Activated CD8-positive, alpha-beta memory T cell treated with anti-CD3 and anti-CD28 coated beads for 4 hours (primary cell): ENCODE results near the gene PFDN4.

Experiments used
- DNase-seq, 2 donors: peaks; one replicate each; pipeline ENCODE4 v3.0.0-alpha.2; 2020; ENCODE audit warnings: low read depth in 2 of 2

The PFDN4 gene

DNA sequence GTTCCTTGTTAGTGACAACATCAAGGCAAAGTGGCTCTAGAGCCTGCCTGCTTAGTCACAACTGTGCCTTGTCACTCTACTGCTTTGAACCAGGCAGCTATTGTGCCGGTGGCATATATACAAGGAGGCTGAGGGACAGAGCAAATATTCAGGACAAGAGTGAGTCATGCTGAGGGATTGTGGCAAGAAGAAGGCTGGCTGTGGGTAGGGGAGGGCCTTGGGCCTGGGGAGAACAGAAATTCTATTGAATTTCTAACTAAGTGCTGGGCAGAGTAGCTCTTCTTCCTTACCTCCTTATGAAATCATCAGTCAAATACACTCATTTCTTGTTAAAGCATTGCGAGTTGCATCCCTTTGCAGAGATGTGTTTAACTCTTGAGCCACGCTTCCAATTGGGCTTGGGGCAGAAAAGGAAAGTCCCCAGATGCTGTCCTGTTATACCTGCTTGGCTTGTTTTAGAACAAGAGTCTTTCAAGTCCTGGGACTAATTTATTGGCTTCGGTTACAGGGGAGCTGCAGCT, 59.7 kb downstream of the PFDN4 start:
- DNase-seq: no peak

GRCh38 chr20:54268941-54269340, 61.1 kb downstream of the PFDN4 start:
- DNase-seq: no peak
